ENCODE measurements around the gene CDH13. TPM values are rescaled to one million over a fixed set of nuclear protein-coding genes. Genes with fewer than 3 reads are reported as not detected.

Gene CDH13
- total and polyA plus RNA-seq, 2 of the 8 experiments (the other 6 are each of a cell fraction or from before 2014, with no cell fraction given), result 2.3 to 2.4 TPM

DNA sequence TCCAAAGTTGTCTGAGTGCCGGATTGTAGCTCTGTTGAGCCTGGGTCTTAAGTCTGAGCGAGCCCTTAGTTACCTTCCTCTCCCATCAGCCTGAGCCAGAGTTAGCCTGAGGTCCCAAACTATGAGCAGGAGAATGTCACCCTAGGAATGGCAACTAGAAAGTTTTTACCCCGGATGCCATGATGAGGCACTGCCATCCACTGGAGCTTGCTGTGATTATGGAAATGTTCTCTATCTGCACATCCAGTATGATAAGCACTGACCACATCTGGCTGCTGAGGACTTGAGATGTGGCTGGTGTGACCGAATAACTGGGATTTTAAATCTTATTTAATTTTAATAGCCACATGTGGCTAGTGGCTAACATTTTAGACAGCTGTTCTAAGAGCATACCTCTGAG is 550.0 kb downstream of the CDH13 start (continued):
- TF ChIP-seq, protein P1, sequence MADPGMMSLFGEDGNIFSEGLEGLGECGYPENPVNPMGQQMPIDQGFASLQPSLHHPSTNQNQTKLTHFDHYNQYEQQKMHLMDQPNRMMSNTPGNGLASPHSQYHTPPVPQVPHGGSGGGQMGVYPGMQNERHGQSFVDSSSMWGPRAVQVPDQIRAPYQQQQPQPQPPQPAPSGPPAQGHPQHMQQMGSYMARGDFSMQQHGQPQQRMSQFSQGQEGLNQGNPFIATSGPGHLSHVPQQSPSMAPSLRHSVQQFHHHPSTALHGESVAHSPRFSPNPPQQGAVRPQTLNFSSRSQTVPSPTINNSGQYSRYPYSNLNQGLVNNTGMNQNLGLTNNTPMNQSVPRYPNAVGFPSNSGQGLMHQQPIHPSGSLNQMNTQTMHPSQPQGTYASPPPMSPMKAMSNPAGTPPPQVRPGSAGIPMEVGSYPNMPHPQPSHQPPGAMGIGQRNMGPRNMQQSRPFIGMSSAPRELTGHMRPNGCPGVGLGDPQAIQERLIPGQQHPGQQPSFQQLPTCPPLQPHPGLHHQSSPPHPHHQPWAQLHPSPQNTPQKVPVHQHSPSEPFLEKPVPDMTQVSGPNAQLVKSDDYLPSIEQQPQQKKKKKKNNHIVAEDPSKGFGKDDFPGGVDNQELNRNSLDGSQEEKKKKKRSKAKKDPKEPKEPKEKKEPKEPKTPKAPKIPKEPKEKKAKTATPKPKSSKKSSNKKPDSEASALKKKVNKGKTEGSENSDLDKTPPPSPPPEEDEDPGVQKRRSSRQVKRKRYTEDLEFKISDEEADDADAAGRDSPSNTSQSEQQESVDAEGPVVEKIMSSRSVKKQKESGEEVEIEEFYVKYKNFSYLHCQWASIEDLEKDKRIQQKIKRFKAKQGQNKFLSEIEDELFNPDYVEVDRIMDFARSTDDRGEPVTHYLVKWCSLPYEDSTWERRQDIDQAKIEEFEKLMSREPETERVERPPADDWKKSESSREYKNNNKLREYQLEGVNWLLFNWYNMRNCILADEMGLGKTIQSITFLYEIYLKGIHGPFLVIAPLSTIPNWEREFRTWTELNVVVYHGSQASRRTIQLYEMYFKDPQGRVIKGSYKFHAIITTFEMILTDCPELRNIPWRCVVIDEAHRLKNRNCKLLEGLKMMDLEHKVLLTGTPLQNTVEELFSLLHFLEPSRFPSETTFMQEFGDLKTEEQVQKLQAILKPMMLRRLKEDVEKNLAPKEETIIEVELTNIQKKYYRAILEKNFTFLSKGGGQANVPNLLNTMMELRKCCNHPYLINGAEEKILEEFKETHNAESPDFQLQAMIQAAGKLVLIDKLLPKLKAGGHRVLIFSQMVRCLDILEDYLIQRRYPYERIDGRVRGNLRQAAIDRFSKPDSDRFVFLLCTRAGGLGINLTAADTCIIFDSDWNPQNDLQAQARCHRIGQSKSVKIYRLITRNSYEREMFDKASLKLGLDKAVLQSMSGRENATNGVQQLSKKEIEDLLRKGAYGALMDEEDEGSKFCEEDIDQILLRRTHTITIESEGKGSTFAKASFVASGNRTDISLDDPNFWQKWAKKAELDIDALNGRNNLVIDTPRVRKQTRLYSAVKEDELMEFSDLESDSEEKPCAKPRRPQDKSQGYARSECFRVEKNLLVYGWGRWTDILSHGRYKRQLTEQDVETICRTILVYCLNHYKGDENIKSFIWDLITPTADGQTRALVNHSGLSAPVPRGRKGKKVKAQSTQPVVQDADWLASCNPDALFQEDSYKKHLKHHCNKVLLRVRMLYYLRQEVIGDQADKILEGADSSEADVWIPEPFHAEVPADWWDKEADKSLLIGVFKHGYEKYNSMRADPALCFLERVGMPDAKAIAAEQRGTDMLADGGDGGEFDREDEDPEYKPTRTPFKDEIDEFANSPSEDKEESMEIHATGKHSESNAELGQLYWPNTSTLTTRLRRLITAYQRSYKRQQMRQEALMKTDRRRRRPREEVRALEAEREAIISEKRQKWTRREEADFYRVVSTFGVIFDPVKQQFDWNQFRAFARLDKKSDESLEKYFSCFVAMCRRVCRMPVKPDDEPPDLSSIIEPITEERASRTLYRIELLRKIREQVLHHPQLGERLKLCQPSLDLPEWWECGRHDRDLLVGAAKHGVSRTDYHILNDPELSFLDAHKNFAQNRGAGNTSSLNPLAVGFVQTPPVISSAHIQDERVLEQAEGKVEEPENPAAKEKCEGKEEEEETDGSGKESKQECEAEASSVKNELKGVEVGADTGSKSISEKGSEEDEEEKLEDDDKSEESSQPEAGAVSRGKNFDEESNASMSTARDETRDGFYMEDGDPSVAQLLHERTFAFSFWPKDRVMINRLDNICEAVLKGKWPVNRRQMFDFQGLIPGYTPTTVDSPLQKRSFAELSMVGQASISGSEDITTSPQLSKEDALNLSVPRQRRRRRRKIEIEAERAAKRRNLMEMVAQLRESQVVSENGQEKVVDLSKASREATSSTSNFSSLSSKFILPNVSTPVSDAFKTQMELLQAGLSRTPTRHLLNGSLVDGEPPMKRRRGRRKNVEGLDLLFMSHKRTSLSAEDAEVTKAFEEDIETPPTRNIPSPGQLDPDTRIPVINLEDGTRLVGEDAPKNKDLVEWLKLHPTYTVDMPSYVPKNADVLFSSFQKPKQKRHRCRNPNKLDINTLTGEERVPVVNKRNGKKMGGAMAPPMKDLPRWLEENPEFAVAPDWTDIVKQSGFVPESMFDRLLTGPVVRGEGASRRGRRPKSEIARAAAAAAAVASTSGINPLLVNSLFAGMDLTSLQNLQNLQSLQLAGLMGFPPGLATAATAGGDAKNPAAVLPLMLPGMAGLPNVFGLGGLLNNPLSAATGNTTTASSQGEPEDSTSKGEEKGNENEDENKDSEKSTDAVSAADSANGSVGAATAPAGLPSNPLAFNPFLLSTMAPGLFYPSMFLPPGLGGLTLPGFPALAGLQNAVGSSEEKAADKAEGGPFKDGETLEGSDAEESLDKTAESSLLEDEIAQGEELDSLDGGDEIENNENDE (IDR thresholded peaks at IDR 0.05; ENCODE audit: insufficient replicate concordance, low read length), result no peak
- TF ChIP-seq YY1 (IDR thresholded peaks at IDR 0.05; ENCODE audit: low read depth, low read length), result no peak
